ENCODE measurements around the gene RRP15. TPM values are rescaled to one million over a fixed set of nuclear protein-coding genes. Genes with fewer than 3 reads are reported as not detected.

The RRP15 gene
- total and polyA plus RNA-seq, 2 donors from 2014 or later = 5.9 to 21.4 TPM

GRCh38 chr1:218259800-218260199 is 25.3 kb upstream of the RRP15 start:
- peaks cover 0 to 3% (median 0%) of the 10 kb centered on the region in 3 donors for H3K9me3 ChIP-seq (ENCODE audit: control insufficient read depth in 2 of 3, insufficient read depth in 1 of 3, low read length in 3 of 3)
- H3K4me1 ChIP-seq (ENCODE audit: control insufficient read depth in 2 of 3, insufficient read depth in 2 of 3, low read depth in 1 of 3, low read length in 3 of 3) = no peaks in the 10 kb centered on the region
- no peaks in the 10 kb centered on the region for H3K27me3 ChIP-seq (ENCODE audit: control insufficient read depth, insufficient read depth, low read length)
- H3K36me3 ChIP-seq (ENCODE audit: control insufficient read depth in 2 of 3, insufficient read depth in 3 of 3, low read length in 3 of 3) = no peaks in the 10 kb centered on the region
- H3K27ac ChIP-seq (ENCODE audit: low read depth in 2 of 2, low read length in 2 of 2) = no peak overlapping the region
- no peak overlapping the region for H3K4me3 ChIP-seq (ENCODE audit: low read length in 3 of 3)
- FAIRE-seq (no peak), DNase-seq (no peak)
- intact Hi-C loops (cut with DNase I) = no loop called here
- no peak overlapping the region for H3K9ac ChIP-seq (ENCODE audit: low read length in 3 of 3)
- peak; percentile 6 for TF ChIP-seq CTCF (IDR thresholded peaks at IDR 0.05; ENCODE audit: borderline replicate concordance, extremely low read depth, insufficient read depth)

GRCh38 chr1:218262259-218262658 is 22.8 kb upstream of the RRP15 start:
- no peak for FAIRE-seq
- TF ChIP-seq CTCF (IDR thresholded peaks at IDR 0.05; ENCODE audit: borderline replicate concordance, extremely low read depth, insufficient read depth) = no peak
- DNase-seq = no peak
- no peak overlapping the region for H3K27ac ChIP-seq (ENCODE audit: low read depth in 2 of 2, low read length in 2 of 2)
- intact Hi-C loops (cut with DNase I) = no loop called here
- H3K9ac ChIP-seq (ENCODE audit: low read length in 3 of 3) = no peak overlapping the region
- H3K27me3 ChIP-seq (ENCODE audit: control insufficient read depth, insufficient read depth, low read length) = no peaks in the 10 kb centered on the region
- H3K9me3 ChIP-seq (ENCODE audit: control insufficient read depth in 2 of 3, insufficient read depth in 1 of 3, low read length in 3 of 3) = peaks cover 0 to 3% (median 0%) of the 10 kb centered on the region in 3 donors
- no peaks in the 10 kb centered on the region for H3K36me3 ChIP-seq (ENCODE audit: control insufficient read depth in 2 of 3, insufficient read depth in 3 of 3, low read length in 3 of 3)
- H3K4me1 ChIP-seq (ENCODE audit: control insufficient read depth in 2 of 3, insufficient read depth in 2 of 3, low read depth in 1 of 3, low read length in 3 of 3) = no peaks in the 10 kb centered on the region
- no peak overlapping the region for H3K4me3 ChIP-seq (ENCODE audit: low read length in 3 of 3)

GRCh38 chr1:218266356-218266755 is 18.7 kb upstream of the RRP15 start:
- no peaks in the 10 kb centered on the region for H3K36me3 ChIP-seq (ENCODE audit: control insufficient read depth in 2 of 3, insufficient read depth in 3 of 3, low read length in 3 of 3)
- no peak overlapping the region for H3K4me3 ChIP-seq (ENCODE audit: low read length in 3 of 3)
- no peak for FAIRE-seq
- H3K4me1 ChIP-seq (ENCODE audit: control insufficient read depth in 2 of 3, insufficient read depth in 2 of 3, low read depth in 1 of 3, low read length in 3 of 3) = no peaks in the 10 kb centered on the region
- no peak overlapping the region for H3K9ac ChIP-seq (ENCODE audit: low read length in 3 of 3)
- no peak for DNase-seq
- peaks cover 0 to under 1% (median 0%) of the 10 kb centered on the region in 3 donors for H3K9me3 ChIP-seq (ENCODE audit: control insufficient read depth in 2 of 3, insufficient read depth in 1 of 3, low read length in 3 of 3)
- TF ChIP-seq CTCF (IDR thresholded peaks at IDR 0.05; ENCODE audit: borderline replicate concordance, extremely low read depth, insufficient read depth) = no peak
- intact Hi-C loops (cut with DNase I) = no loop called here
- H3K27ac ChIP-seq (ENCODE audit: low read depth in 2 of 2, low read length in 2 of 2) = no peak overlapping the region
- H3K27me3 ChIP-seq (ENCODE audit: control insufficient read depth, insufficient read depth, low read length) = no peaks in the 10 kb centered on the region

- no peak overlapping the region for H3K9ac ChIP-seq (ENCODE audit: low read length in 3 of 3)
- TF ChIP-seq CTCF (IDR thresholded peaks at IDR 0.05; ENCODE audit: borderline replicate concordance, extremely low read depth, insufficient read depth) = no peak
- intact Hi-C loops (cut with DNase I) = no loop called here
- DNase-seq (no peak), FAIRE-seq (no peak)
- H3K27me3 ChIP-seq (ENCODE audit: control insufficient read depth, insufficient read depth, low read length) = no peaks in the 10 kb centered on the region
- no peaks in the 10 kb centered on the region for H3K4me1 ChIP-seq (ENCODE audit: control insufficient read depth in 2 of 3, insufficient read depth in 2 of 3, low read depth in 1 of 3, low read length in 3 of 3)
- no peak overlapping the region for H3K27ac ChIP-seq (ENCODE audit: low read depth in 2 of 2, low read length in 2 of 2)
- H3K9me3 ChIP-seq (ENCODE audit: control insufficient read depth in 2 of 3, insufficient read depth in 1 of 3, low read length in 3 of 3) = no peaks in the 10 kb centered on the region
- no peak overlapping the region for H3K4me3 ChIP-seq (ENCODE audit: low read length in 3 of 3)
- no peaks in the 10 kb centered on the region for H3K36me3 ChIP-seq (ENCODE audit: control insufficient read depth in 2 of 3, insufficient read depth in 3 of 3, low read length in 3 of 3)
Measured at GRCh38 chr1:218272366-218272765, 12.7 kb upstream of the RRP15 start.
